Effector memory CD8-positive, alpha-beta T cell (primary cell): ENCODE data around the gene PTCRA.
"Not testable (repeated sequence)": the region's sequence is repeated elsewhere in the genome, so short reads cannot be mapped to it uniquely, and the experiment has no call there.

ENCODE experiments used
- ATAC-seq: fragments of 150-1000 bp; cut with Tn5 transposase; replicated peaks from 2 replicates; pipeline ENCODE4 v1.10.0; 2021; ENCODE audit warnings: mild to moderate bottlenecking, moderate library complexity
- DNase-seq, 3 experiments: peaks; one replicate each; pipeline ENCODE4 v3.0.0; 2021
- H3K27ac Mint-ChIP-seq, 2 donors: one replicate each; pipeline ENCODE4 v1.8.0; 2022; ENCODE audit warnings: mild to moderate bottlenecking in 2 of 2, mixed read lengths in 2 of 2, moderate library complexity in 2 of 2
- H3K27me3 Mint-ChIP-seq, 2 donors: one replicate each; pipeline ENCODE4 v1.8.0; 2022; ENCODE audit warnings: mixed read lengths in 2 of 2
- H3K36me3 Mint-ChIP-seq: one replicate; pipeline ENCODE4 v1.8.0; 2022; ENCODE audit warnings: mild to moderate bottlenecking, moderate library complexity, mixed read lengths; ENCODE audit not compliant: insufficient read depth
- H3K4me1 Mint-ChIP-seq, 2 donors: one replicate each; pipeline ENCODE4 v1.8.0; 2022; ENCODE audit warnings: low read depth in 2 of 2, mixed read lengths in 2 of 2
- H3K4me3 Mint-ChIP-seq, 2 donors: one replicate each; pipeline ENCODE4 v1.8.0; 2022; ENCODE audit warnings: mild to moderate bottlenecking in 2 of 2, mixed read lengths in 2 of 2, moderate library complexity in 2 of 2
- H3K9me3 Mint-ChIP-seq, 2 donors: one replicate each; pipeline ENCODE4 v1.8.0; 2022; ENCODE audit warnings: mixed read lengths in 2 of 2
- total RNA-seq, 9 experiments: gene quantifications; one replicate each; lab custom pipeline; 2026; lab: John Stamatoyannopoulos, UW

PTCRA gene
- total RNA-seq: 0 reads per million in 9 experiments

- Mint-ChIP-seq H3K27ac (peak within 1 kb of the TSS in 1 of 2 donors; percentile 44), H3K27me3 (peaks cover 6 to 36% of the 10 kb centered on the region in 2 donors), H3K4me3 (no peak within 1 kb of the TSS), H3K36me3 (no peaks in the 10 kb centered on the region), H3K4me1 (peaks cover 0 to 3% of the 10 kb centered on the region in 2 donors), H3K9me3 (no peaks in the 10 kb centered on the region)
- no peak for ATAC-seq
- DNase-seq: no peak
Measured at GRCh38 chr6:42915732-42916131, at the start of gene PTCRA. PTCRA (plus strand) TSS chr6:42916053; CDS start chr6:42916070, 17 bp downstream.

GRCh38 chr6:42870145-42870936 is 45.5 kb upstream of the PTCRA start:
- peak overlapping the region; percentile 25 to 52 for H3K27ac Mint-ChIP-seq
- peaks cover 0 to 3% of the 10 kb centered on the region in 2 donors for H3K4me1 Mint-ChIP-seq
- H3K4me3 Mint-ChIP-seq: no peak overlapping the region

GRCh38 chr6:42871711-42872110 is 44.1 kb upstream of the PTCRA start:
- Mint-ChIP-seq H3K4me3 (no peak overlapping the region), H3K9me3 (no peaks in the 10 kb centered on the region), H3K27ac (peak overlapping the region; percentile 34 to 65), H3K27me3 (no peaks in the 10 kb centered on the region), H3K36me3 (peaks cover 11% of the 10 kb centered on the region), H3K4me1 (peaks cover 0 to 3% of the 10 kb centered on the region in 2 donors)
- DNase-seq: no peak
- ATAC-seq: no peak

More at GRCh38 chr6:42870145-42870936, 45.5 kb upstream of the PTCRA start:
- no peak for DNase-seq
- Mint-ChIP-seq H3K27me3 (no peaks in the 10 kb centered on the region), H3K9me3 (no peaks in the 10 kb centered on the region), H3K36me3 (peaks cover 21% of the 10 kb centered on the region)
- ATAC-seq: no peak

GRCh38 chr6:42873313-42873712 is 42.5 kb upstream of the PTCRA start:
- Mint-ChIP-seq H3K4me1 (no peaks in the 10 kb centered on the region), H3K27ac (peak overlapping the region in 1 of 2 donors; percentile 34), H3K27me3 (no peaks in the 10 kb centered on the region), H3K4me3 (no peak overlapping the region), H3K9me3 (no peaks in the 10 kb centered on the region), H3K36me3 (no peaks in the 10 kb centered on the region)
- DNase-seq (no peak), ATAC-seq (no peak)

GRCh38 chr6:42877695-42878094 is 38.2 kb upstream of the PTCRA start:
- ATAC-seq (no peak), DNase-seq (no peak)
- no peak overlapping the region for H3K27ac Mint-ChIP-seq
- peaks cover 14 to 21% of the 10 kb centered on the region in 2 donors for H3K4me1 Mint-ChIP-seq
- peaks cover 35% of the 10 kb centered on the region for H3K36me3 Mint-ChIP-seq
- H3K9me3 Mint-ChIP-seq: no peaks in the 10 kb centered on the region
- H3K4me3 Mint-ChIP-seq: peak overlapping the region in 1 of 2 donors; percentile 65
- no peaks in the 10 kb centered on the region for H3K27me3 Mint-ChIP-seq

- peaks cover 53% of the 10 kb centered on the region for H3K36me3 Mint-ChIP-seq
- DNase-seq (peak; percentile 72 to 81 (median 76)), ATAC-seq (peak; percentile 88)
- H3K4me1 Mint-ChIP-seq: peaks cover 14 to 21% of the 10 kb centered on the region in 2 donors
- peak within 1 kb of the TSS; percentile 94 to 97 for H3K4me3 Mint-ChIP-seq
- H3K9me3 Mint-ChIP-seq: no peaks in the 10 kb centered on the region
- H3K27me3 Mint-ChIP-seq: no peaks in the 10 kb centered on the region
- peak within 1 kb of the TSS; percentile 99 for H3K27ac Mint-ChIP-seq
Measured at GRCh38 chr6:42879372-42880239, 36.2 kb upstream of the PTCRA start, which contains the start of gene RPL7L1. RPL7L1 (plus strand) TSS chr6:42879616; CDS start chr6:42879911, 295 bp downstream.

GRCh38 chr6:42880240-42880817 is 35.5 kb upstream of the PTCRA start:
- not testable (repeated sequence) for ATAC-seq, DNase-seq, H3K27me3 Mint-ChIP-seq, H3K9me3 Mint-ChIP-seq
- Mint-ChIP-seq H3K27ac (peak overlapping the region; percentile 99), H3K4me3 (peak overlapping the region; percentile 94 to 97), H3K4me1 (peaks cover 14 to 21% of the 10 kb centered on the region in 2 donors), H3K36me3 (peaks cover 60% of the 10 kb centered on the region)

GRCh38 chr6:42880871-42881270 is 35.0 kb upstream of the PTCRA start:
- H3K4me1 Mint-ChIP-seq: peaks cover 14 to 21% of the 10 kb centered on the region in 2 donors
- peaks cover 66% of the 10 kb centered on the region for H3K36me3 Mint-ChIP-seq

GRCh38 chr6:42885702-42886101 is 30.2 kb upstream of the PTCRA start:
- peaks cover 5 to 10% of the 10 kb centered on the region in 2 donors for H3K4me1 Mint-ChIP-seq
- no peak overlapping the region for H3K4me3 Mint-ChIP-seq
- H3K9me3 Mint-ChIP-seq: no peaks in the 10 kb centered on the region
- H3K36me3 Mint-ChIP-seq: peaks cover 80% of the 10 kb centered on the region
- ATAC-seq (no peak), DNase-seq (no peak)
- H3K27ac Mint-ChIP-seq: no peak overlapping the region
- no peaks in the 10 kb centered on the region for H3K27me3 Mint-ChIP-seq

More at GRCh38 chr6:42880871-42881270, 35.0 kb upstream of the PTCRA start:
- peak overlapping the region; percentile 94 to 97 for H3K4me3 Mint-ChIP-seq
- not testable (repeated sequence) for DNase-seq, ATAC-seq, H3K27me3 Mint-ChIP-seq, H3K9me3 Mint-ChIP-seq
- H3K27ac Mint-ChIP-seq: peak overlapping the region; percentile 99

GRCh38 chr6:42888201-42888600 is 27.7 kb upstream of the PTCRA start:
- not testable (repeated sequence) for H3K27me3 Mint-ChIP-seq, H3K27ac Mint-ChIP-seq, H3K4me1 Mint-ChIP-seq, DNase-seq, H3K4me3 Mint-ChIP-seq, ATAC-seq, H3K9me3 Mint-ChIP-seq
- H3K36me3 Mint-ChIP-seq: peaks cover 65% of the 10 kb centered on the region

- ATAC-seq (no peak), DNase-seq (no peak)
- no peaks in the 10 kb centered on the region for H3K27me3 Mint-ChIP-seq
- H3K4me1 Mint-ChIP-seq: peaks cover 5 to 8% of the 10 kb centered on the region in 2 donors
- no peaks in the 10 kb centered on the region for H3K9me3 Mint-ChIP-seq
- H3K27ac Mint-ChIP-seq: peak overlapping the region; percentile 94 to 96
- peaks cover 49% of the 10 kb centered on the region for H3K36me3 Mint-ChIP-seq
- H3K4me3 Mint-ChIP-seq: peak overlapping the region; percentile 90 to 92
Measured at GRCh38 chr6:42889815-42890214, 26.0 kb upstream of the PTCRA start.

- peaks cover 5 to 8% of the 10 kb centered on the region in 2 donors for H3K4me1 Mint-ChIP-seq
Measured at GRCh38 chr6:42890311-42891198, 25.3 kb upstream of the PTCRA start.

More at GRCh38 chr6:42890311-42891198, 25.3 kb upstream of the PTCRA start:
- peak overlapping the region; percentile 90 to 92 for H3K4me3 Mint-ChIP-seq
- ATAC-seq (peak; percentile 95), DNase-seq (peak; percentile 82 to 84 (median 84))
- peak overlapping the region; percentile 94 to 96 for H3K27ac Mint-ChIP-seq
- H3K9me3 Mint-ChIP-seq: no peaks in the 10 kb centered on the region
- no peaks in the 10 kb centered on the region for H3K27me3 Mint-ChIP-seq
- H3K36me3 Mint-ChIP-seq: peaks cover 42% of the 10 kb centered on the region
